Caki2 (cell line): ENCODE measurements around the gene COLEC12. TPM values are rescaled to one million over a fixed set of nuclear protein-coding genes. Genes with fewer than 3 reads are reported as not detected.
"Not testable (repeated sequence)": the region's sequence is repeated elsewhere in the genome, so short reads cannot be mapped to it uniquely, and the experiment has no call there.

ENCODE experiments used
- DNase-seq: peaks from one replicate; pipeline ENCODE4 v3.0.0-alpha.2; 2015; ENCODE audit warnings: low read depth
- in situ Hi-C: cut with HindIII; loops from 2 replicates; pipeline ENCODE4 v1.10.0; 2016; ENCODE audit warnings: low sequenced_read_pairs, low pct_unique_long_range_greater_than_20kb, mixed read lengths
- total RNA-seq: library from RNA; depleted of rRNA; stranded (reverse); fragments of >200 nt; shearing (Covaris generic); gene quantifications from 2 replicates; pipeline ENCODE4 v1.2.3, GENCODE V29; 2014; ENCODE audit warnings: low replicate concordance

Gene COLEC12
- total RNA-seq, 1 experiment from 2014 or later, result 0.57 TPM

DNA sequence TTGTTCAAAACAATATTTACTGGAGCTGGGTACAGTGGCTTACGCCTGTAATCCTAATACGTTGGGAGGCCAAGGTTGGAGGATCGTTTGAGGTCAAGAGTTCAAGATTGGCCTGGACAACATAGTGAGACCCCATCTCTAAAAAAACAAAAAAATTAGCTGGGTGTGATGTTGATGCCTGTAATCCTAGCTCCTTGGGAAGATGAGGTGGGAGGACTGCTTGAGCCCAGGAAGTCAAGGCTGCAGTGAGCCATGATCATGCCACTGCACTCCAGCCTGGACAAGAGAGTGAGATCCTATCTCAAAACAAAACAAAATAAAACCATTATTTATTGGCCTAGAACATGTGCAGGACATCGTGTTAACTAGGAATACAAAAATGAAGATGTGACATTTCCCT is 77.5 kb downstream of the COLEC12 start:
- no peak for DNase-seq

DNA sequence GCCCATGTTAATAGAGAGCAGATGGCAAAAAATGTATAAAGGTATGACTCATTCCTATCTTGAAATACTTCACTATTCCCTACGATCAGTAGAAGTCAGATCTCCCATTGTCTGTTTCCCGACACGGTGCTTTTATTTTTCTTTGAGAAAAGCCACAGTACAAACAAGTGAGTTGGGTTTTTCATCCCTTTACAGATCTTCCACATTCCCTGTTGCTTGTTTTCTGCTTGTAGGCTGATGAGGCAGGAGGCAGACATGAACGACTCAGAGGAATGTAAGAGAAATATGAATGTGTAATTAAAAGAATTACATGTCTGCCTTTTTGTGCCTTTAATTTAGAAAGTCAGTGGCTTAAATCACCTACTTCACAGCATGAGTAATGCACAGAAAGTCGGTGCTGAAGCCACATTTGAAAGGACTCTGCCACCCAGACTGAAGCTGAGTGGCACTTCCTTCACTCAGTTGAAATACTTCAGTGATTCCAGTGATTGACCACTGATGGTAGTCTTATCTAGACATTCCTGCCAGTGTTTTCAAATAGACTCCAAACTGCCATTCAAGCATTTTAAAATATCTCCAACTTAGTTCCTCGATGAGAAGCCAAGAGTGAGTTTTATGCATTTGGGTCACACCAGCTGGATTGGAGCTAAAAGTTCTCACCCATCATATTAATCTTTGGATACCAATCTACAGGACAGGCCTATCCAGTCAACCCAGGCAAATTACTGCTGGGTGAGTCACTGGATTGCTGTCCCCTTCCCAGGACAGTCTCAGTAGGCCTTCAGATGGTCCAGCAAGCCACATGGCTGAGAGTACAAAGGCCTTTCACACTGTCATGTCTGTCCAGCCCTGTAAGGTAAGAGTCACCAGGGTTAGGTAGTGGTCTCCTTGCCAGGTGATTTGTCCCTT is 79.0 kb downstream of the COLEC12 start:
- in situ Hi-C loops, result no loop called here
- peak; percentile 65 for DNase-seq

More for the DNA sequence above, 77.5 kb downstream of the COLEC12 start:
- in situ Hi-C loops, result no loop called here

GRCh38 chr18:420661-421246 is 79.7 kb downstream of the COLEC12 start:
- in situ Hi-C loops, result no loop called here
- DNase-seq, result no peak

- no peak for DNase-seq
- in situ Hi-C loops, result no loop called here
Measured at GRCh38 chr18:419541-420175, 80.8 kb downstream of the COLEC12 start.

- in situ Hi-C loops, result no loop called here
- DNase-seq, result no peak
Measured at GRCh38 chr18:417495-417894, 83.0 kb downstream of the COLEC12 start.

GRCh38 chr18:416930-417329 is 83.6 kb downstream of the COLEC12 start:
- DNase-seq, result no peak
- in situ Hi-C loops, result no loop called here

GRCh38 chr18:415617-416612 is 84.6 kb downstream of the COLEC12 start:
- peak; percentile 22 for DNase-seq
- in situ Hi-C loops, result no loop called here

DNA sequence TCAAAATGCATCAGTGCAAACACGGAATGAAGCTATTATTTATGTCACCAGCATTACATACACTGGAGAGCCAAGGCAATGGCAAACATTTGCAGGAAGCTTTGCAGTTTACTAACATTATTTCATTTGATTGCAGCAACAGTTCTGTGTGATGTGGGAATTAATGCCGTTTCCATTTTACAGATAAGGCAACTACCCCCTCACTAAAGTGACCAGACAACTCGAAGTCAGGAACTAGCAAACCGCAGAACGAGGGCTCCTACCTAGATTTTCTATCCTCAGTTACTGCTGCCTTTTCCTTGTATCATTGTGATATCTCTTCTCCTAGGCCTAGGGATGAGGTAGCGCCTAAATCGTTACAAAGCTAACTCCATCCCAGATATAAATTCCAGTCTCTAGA is 85.5 kb downstream of the COLEC12 start:
- in situ Hi-C loops, result no loop called here

DNA sequence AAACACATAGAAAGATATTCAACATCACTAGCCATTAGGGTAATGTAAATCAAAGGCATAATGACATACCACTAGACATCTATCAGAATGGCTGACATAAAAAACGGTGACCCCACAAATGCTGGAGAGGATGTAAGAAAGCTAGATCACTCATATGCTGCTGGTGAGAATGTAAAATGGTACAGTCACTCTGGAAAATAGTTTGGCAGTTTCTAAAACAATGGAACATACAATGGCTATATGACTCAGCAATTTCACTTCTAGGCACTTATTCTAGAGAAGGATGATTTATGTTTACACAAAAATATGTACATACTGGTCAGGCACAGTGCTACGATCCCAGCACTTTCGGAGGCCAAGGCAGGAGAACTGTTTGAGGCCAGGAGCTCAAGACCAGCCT is 87.3 kb downstream of the COLEC12 start:
- in situ Hi-C loops, result no loop called here
- no peak for DNase-seq

More for the DNA sequence above, 85.5 kb downstream of the COLEC12 start:
- no peak for DNase-seq

DNA sequence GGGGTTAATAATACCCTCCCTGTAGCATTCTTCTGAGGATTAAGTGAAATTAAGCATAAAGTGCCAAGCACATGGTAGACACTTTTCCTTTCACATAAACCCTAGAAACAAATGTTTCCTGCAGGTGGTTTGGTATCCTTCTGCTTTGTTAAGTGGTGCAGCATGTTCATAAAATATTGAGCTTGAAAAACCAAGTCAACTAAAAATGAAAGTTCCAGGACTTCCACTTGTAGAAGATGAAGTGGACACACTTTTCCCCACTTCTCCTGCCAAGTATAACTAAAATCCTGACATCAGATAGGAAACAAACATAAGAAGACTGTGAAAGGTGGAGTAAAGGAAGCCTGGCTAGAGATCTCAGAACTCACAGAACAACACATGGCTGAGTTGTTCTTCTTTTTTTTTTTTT is 90.5 kb downstream of the COLEC12 start:
- DNase-seq, result no peak
- in situ Hi-C loops, result no loop called here

DNA sequence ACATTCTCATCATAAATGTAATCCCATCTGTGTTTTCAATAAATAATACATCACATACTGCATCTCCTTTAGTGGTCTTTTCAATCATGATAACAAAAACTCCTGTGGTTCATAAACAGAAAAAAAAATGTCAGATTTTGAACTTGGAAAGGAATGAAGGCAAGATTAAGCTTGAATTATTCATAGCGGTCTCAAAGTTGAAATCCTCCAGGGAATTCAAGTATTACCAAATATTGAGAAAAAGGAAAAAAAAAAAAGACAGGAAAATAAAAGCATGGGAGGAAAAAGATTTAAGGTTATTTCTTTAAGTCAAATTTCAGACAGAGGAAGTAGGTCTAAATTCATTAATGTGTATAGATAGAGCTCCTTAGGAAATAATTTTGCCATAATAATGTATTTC is 92.1 kb downstream of the COLEC12 start:
- DNase-seq, result no peak
- in situ Hi-C loops, result no loop called here

DNA sequence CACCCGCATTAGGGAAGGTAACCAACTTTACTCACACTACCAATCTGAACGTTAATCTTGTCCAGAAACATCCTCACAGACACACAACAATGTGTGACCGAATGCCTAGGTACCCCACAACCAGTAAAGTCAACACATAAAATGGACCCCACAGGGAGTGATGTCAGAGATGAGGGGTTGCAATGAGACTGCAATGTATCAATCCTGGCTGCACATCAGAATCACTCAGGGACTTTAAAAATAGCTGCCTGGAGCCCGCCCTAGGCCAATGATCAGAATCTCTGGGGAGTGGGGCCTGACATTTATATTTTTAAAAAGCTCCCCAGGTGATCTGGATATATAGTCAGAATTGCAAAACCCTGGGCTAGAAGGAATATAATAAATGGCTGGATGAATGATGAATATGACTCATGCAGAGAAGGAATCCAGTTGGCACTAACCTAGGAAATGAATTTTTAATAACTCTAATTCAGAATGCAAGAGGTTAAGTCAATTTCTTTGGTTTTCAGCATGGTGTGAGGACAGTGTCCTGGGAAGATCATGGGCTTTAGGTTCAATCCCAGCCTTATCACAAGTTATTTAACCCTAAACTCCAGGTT is 92.8 kb downstream of the COLEC12 start:
- no peak for DNase-seq
- in situ Hi-C loops, result no loop called here

DNA sequence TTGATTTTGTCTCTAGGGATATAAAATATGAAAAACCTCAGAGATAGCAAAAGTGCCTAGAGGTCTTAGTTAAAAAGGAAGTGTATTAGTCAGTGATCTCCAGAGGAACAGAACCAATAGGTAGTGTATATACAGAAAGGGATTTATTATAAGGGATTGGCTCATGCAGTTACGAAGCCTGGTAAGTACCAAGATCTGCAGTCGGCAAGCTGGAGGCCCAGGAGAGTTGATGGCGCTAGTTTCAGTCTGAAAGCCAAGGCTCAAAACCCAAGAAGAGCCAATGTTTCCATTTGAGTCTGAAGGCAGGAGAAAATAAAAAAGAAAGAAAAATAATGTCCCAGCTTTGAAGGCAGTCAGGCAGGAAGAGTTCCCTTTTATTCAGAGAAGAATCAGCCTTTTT is 93.3 kb downstream of the COLEC12 start:
- no peak for DNase-seq
- in situ Hi-C loops, result no loop called here

GRCh38 chr18:406677-407076 is 93.8 kb downstream of the COLEC12 start:
- in situ Hi-C loops, result no loop called here
- no peak for DNase-seq

DNA sequence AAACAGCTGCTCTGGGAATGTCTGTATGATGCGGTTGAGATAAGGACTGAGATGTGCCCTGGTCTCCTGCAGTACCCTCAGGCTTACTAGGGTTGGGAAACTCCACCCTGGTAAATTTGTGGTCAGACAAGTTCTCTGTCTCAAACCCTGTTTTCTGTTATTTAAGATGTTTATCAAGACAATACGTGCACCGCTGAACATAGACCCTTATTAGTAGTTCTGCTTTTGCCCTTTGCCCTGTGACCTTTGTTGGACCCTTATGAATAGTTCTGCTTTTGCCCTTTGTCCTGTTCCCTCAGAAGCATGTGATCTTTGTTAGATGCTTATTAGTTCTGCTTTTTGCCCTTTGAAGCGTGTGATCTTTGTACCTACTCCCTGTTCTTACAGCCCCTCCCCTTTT is 95.5 kb downstream of the COLEC12 start:
- DNase-seq, in situ Hi-C loops: not testable (repeated sequence)

- in situ Hi-C loops, result no loop called here
Measured at GRCh38 chr18:404061-404636, 96.4 kb downstream of the COLEC12 start.

GRCh38 chr18:402129-402528 is 98.4 kb downstream of the COLEC12 start:
- no peak for DNase-seq

More at GRCh38 chr18:404061-404636, 96.4 kb downstream of the COLEC12 start:
- no peak for DNase-seq

More at GRCh38 chr18:402129-402528, 98.4 kb downstream of the COLEC12 start:
- in situ Hi-C loops, result no loop called here
